GM12873 (cell line): ENCODE measurements around the gene SESTD1.

ENCODE experiments used
- TF ChIP-seq, protein P1 (sequence below): IDR thresholded peaks from 2 replicates; pipeline ENCODE4 v1.5.1; 2012; ENCODE audit warnings: low read depth, mild to moderate bottlenecking, moderate library complexity, low read length, control low read depth; ENCODE audit not compliant: insufficient read depth; ENCODE audit errors: missing control alignments

SESTD1 gene

DNA sequence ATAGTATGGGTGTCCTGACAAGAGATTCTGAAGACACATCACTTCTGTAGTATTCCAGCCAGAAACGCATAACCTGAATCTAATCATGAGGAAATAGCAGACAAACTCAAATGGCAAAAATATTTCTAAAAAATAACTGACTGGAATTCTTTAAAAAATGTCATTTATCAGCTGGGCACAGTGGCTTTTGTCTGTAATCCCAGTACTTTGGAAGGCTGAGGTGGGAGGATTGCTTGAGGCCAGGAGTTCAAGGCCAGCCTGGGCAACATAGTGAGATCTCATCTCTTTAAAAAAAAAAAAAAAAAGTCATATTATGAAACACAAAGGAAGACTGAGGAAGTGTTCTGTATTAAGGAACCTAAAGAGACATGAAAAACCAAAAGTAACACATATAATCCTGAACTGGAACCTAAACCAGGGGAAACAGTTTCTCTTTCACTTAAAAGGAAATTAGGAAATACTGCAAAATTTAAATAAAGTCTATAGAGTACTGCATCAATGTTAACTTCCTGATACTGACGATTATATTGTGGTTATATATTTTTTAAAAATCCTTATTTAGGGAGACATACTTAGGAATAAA lies 29.9 kb downstream of the SESTD1 start:
- TF ChIP-seq, protein P1, sequence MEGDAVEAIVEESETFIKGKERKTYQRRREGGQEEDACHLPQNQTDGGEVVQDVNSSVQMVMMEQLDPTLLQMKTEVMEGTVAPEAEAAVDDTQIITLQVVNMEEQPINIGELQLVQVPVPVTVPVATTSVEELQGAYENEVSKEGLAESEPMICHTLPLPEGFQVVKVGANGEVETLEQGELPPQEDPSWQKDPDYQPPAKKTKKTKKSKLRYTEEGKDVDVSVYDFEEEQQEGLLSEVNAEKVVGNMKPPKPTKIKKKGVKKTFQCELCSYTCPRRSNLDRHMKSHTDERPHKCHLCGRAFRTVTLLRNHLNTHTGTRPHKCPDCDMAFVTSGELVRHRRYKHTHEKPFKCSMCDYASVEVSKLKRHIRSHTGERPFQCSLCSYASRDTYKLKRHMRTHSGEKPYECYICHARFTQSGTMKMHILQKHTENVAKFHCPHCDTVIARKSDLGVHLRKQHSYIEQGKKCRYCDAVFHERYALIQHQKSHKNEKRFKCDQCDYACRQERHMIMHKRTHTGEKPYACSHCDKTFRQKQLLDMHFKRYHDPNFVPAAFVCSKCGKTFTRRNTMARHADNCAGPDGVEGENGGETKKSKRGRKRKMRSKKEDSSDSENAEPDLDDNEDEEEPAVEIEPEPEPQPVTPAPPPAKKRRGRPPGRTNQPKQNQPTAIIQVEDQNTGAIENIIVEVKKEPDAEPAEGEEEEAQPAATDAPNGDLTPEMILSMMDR = no peak

- TF ChIP-seq, protein P1 = no peak
These were observed 30.8 kb downstream of the SESTD1 start for GRCh38 chr2:179233626-179234430.

DNA sequence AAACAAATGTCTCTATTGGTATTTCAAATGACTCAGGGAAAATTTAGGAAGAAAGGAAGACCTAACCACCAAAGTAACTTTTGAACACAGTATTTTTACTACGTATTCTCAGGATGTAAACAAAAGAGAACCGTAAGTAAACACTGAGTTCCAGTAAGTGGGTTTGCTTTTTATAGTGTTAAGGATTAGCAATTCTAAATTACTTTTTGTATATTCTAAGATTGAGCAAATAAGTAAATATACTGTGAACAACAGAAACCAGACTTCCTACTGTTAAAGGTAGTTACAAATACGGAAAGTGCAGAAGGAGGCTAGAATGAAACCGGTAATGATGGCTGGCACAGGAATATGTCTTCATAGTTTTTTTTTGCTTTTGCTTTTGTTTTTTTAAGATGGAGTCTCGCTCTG lies 31.5 kb downstream of the SESTD1 start:
- TF ChIP-seq, protein P1 = no peak

GRCh38 chr2:179226961-179227259 lies 37.7 kb downstream of the SESTD1 start:
- TF ChIP-seq, protein P1 = no peak

DNA sequence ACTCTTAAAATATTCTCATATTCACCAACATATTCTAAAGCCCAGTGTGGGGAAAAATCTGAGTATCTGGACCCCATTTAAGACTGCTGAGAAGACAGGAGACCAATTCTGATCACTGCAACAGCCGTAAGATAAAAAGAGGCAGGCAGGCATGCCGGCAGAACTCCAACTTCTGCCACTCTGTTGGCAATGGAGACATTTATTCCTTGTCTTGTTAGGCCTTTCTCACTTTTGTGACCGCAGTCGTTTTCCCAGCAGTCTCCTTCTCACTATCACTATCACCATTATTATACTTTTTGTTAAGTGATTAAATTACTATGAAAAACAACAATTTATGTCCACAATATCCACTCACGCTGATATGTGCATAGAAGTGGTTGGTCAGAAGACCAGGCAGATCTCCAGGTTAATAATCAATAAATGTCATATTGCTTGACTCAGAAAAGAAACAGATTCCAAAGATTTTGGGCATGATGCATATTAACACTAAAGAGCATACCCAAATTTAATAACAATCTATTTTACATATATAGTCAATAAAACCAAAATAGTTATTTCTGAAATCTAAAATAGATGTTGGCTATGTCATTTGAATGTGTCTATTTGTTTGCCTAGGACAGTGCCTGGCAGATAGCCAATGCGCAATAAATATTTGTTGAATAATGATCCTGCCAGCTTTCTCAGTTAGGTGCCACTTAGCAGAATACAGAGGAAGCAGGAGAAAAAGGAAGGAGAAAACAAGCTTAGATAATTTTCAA lies 38.2 kb downstream of the SESTD1 start:
- TF ChIP-seq, protein P1 = no peak

GRCh38 chr2:179224361-179224760 lies 40.3 kb downstream of the SESTD1 start:
- TF ChIP-seq, protein P1 = no peak

GRCh38 chr2:179222076-179222475 lies 42.6 kb downstream of the SESTD1 start:
- TF ChIP-seq, protein P1 = no peak
